H1 (cell line): ENCODE measurements around the gene GPR157. TPM values are rescaled to one million over a fixed set of nuclear protein-coding genes. Genes with fewer than 3 reads are reported as not detected.

Source experiments
- MAFK ChIP-seq: IDR thresholded peaks from 2 replicates; pipeline ENCODE4 v1.6.1; 2012; ENCODE audit warnings: low read depth, mild to moderate bottlenecking, improper control_type of control experiment, low read length
- SIRT6 ChIP-seq: IDR thresholded peaks from one replicate; pipeline ENCODE4 v1.7.1; 2012; ENCODE audit warnings: low read length, inconsistent platforms
- polyA plus RNA-seq, 7 experiments: library from polyadenylated mRNA; depleted of rRNA in 3 of 7; stranded (reverse) in 5 of 7; unstranded in 2 of 7; fragments of >200 nt in 5 of 7; fragments of 200-250 nt in 2 of 7; gene quantifications; 1 replicate in 5 of 7; 2 replicates in 1 of 7; 4 replicates in 1 of 7; pipeline versions ENCODE4 v1.2.1 to v1.2.3, GENCODE V29; 2011 to 2013; ENCODE audit warnings: missing spikeins in 2 of 7, mixed read lengths in 2 of 7
- total RNA-seq: library from RNA; stranded (reverse); fragmentation: NEBNext Ultra II Directional; extraction: Animal tissue kit (Norgen Biotek cat#: 25700); gene quantifications from 2 replicates; pipeline ENCODE4 v1.2.1, GENCODE V29; 2021

The GPR157 gene
- total and polyA plus RNA-seq, 2 of the 8 experiments (the other 6 are each of a cell fraction or from before 2014, with no cell fraction given), result 1.0 to 11.0 TPM

DNA sequence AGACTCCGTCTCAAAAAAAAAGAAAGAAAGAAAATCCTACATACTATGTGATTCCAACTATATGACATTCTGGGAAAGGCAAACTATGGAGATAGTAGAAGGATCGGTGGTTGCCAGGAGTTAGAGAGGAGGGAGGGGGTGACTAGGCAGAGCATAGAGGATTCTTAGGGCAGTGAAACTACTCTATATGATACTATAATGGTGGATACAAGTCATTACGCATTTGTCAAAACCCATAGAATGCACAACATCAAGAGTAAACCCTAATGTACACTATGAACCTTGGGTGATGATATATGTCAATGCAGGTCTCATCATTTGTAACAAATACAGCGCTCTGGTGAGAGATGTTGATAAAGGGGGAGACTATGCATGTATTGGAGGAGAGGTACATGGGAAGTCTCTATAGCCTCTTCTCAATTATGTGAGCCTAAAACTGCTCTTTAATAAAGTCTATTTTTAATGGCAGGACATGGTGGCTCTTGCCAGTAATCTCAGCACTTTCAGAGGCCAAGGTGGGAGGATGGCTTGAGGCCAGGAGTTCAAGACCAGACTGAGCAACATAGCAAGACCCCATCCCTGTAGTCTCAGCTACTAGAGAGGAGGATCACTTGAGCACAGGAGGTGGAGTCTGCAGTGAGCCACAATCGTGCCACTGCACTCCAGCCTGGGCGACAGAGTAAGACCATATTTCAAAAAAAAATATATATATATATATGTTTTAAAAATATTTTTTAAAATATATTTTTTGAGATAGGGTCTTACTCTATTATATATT lies 76.4 kb downstream of the GPR157 start (continued):
- TF ChIP-seq SIRT6 (no peak), MAFK (no peak)
